ENCODE data around the gene AFF3. TPM values are rescaled to one million over a fixed set of nuclear protein-coding genes. Genes with fewer than 3 reads are reported as not detected.
A peak's percentile ranks its signal among the peaks of the same experiment; 100 is the strongest.

AFF3 gene
- total and polyA plus RNA-seq, 2 of the 4 experiments (the other 2 are of a cell fraction) = 12.9 to 14.3 TPM

- H2AK9ac ChIP-seq (replicated peaks; ENCODE audit: low read depth, low read length, poor library complexity) = no peak overlapping the region
- no peaks in the 10 kb centered on the region for H4K20me1 ChIP-seq (ENCODE audit: insufficient read depth, low read length)
- no peak overlapping the region for H3K27ac ChIP-seq (ENCODE audit: insufficient read depth, low read length)
- POLR2A ChIA-PET (ENCODE audit: unreplicated experiment) = no interaction called here
- H3K23ac ChIP-seq (ENCODE audit: low read depth, low read length) = no peak overlapping the region
- H3K4me2 ChIP-seq (ENCODE audit: low read depth, low read length) = no peak overlapping the region
- intact Hi-C loops (cut with micrococcal nuclease) (loop anchor here (10.0 kb wide), 1 partner anchor 433 kb away; no protein-coding TSS in a partner anchor), in situ Hi-C loops (cut with MboI; ENCODE audit: low sequenced_read_pairs) (no loop called here), dilution Hi-C loops (cut with HindIII; ENCODE audit: low sequenced_read_pairs, unreplicated experiment) (no loop called here)
- no peak overlapping the region; the same call in 1 of the 2 replicates for H3K18ac ChIP-seq (ENCODE audit: low read depth, low read length)
- H4K8ac ChIP-seq (ENCODE audit: low read depth in 2 of 2, low read length in 2 of 2) = peak overlapping the region; percentile 48 to 79; a peak in 2 of 4 replicates
- H2BK20ac ChIP-seq (ENCODE audit: low read depth, low read length) = peak overlapping the region; percentile 78
- peak; percentile 24 for ATAC-seq (ENCODE audit: low read depth)
- no TSS peak for BruUV-seq (replicated peaks)
- peaks cover 13 to 20% of the 10 kb centered on the region in 2 experiments for H3K79me1 ChIP-seq (ENCODE audit: low read depth in 1 of 2, low read length in 2 of 2)
- no peak overlapping the region; the same call in 1 of the 2 replicates for H3K14ac ChIP-seq (replicated peaks; ENCODE audit: low read depth, low read length)
- H3K9ac ChIP-seq (ENCODE audit: low read depth, low read length) = no peak overlapping the region
- peak overlapping the region; percentile 78; the same call in 1 of the 2 replicates for H4K91ac ChIP-seq (ENCODE audit: insufficient read depth, low read depth, low read length)
- DNase-seq = peak; percentile 79
- CTCF ChIA-PET = interaction anchor here (1.1 kb wide), 1 partner anchor 85 kb away, joined by 8 read pairs; no protein-coding TSS in a partner anchor
- no peaks in the 10 kb centered on the region for H3K27me3 ChIP-seq (ENCODE audit: control insufficient read depth, insufficient read depth, low read length)
- peaks cover 9% of the 10 kb centered on the region for H3K4me1 ChIP-seq (ENCODE audit: control insufficient read depth, insufficient read depth, low read length)
- H3K4ac ChIP-seq (ENCODE audit: low read depth, low read length) = peak overlapping the region; percentile 92
- peaks cover 16% of the 10 kb centered on the region for H3K9me1 ChIP-seq (ENCODE audit: insufficient read depth, low read length)
- H2BK5ac ChIP-seq (ENCODE audit: low read depth, low read length, poor library complexity, severe bottlenecking) = peak overlapping the region; percentile 18
- H3K36me3 ChIP-seq (ENCODE audit: control insufficient read depth, insufficient read depth, low read length) = peaks cover 3% of the 10 kb centered on the region
- no peak overlapping the region for H2AK5ac ChIP-seq (ENCODE audit: low read depth, low read length)
- WGBS, 2 experiments (ENCODE audit: extremely low coverage in 2 of 2, insufficient read length in 1 of 2) = 42% methylated on average over 3 of the region's 6 CpGs; no CpG with 5 or more reads in 1 of the 2 experiments
- H4K5ac ChIP-seq (ENCODE audit: low read depth, low read length) = no peak overlapping the region
- no peak for TF ChIP-seq MAFK (IDR thresholded peaks at IDR 0.05; ENCODE audit: low read depth, low read length)
- 0 out of 3 replicates have a peak overlapping the region, but pooled peaks have one; percentile 71 for H2BK15ac ChIP-seq (ENCODE audit: low read depth, low read length)
- H2BK120ac ChIP-seq (ENCODE audit: low read depth, low read length) = peak overlapping the region; percentile 82
- H3K56ac ChIP-seq (ENCODE audit: extremely low read depth, insufficient read depth, low read length) = no peak overlapping the region
- H3K4me3 ChIP-seq (ENCODE audit: insufficient read depth, low read depth, low read length) = no peak overlapping the region
- H2AFZ ChIP-seq (replicated peaks; ENCODE audit: low read length, poor library complexity) = no peak overlapping the region
- H3K9me3 ChIP-seq (ENCODE audit: control insufficient read depth, insufficient read depth, low read length) = no peaks in the 10 kb centered on the region
These were observed 330.8 kb downstream of the AFF3 start for GRCh38 chr2:99811544-99811943.

All from IMR-90 (cell line).